HEK293 (cell line): ENCODE results near the gene PERM1.

Experiments
- CTCF ChIP-seq: fragments of 450-650 bp; formaldehyde crosslinking; IDR thresholded peaks from 2 replicates; pipeline ENCODE4 v1.5.1; 2016; ENCODE audit warnings: missing biosample characterization, missing genetic modification characterization
- SP3 ChIP-seq: fragments of 450-650 bp; formaldehyde crosslinking; IDR thresholded peaks from 2 replicates; pipeline ENCODE4 v1.5.1; 2016; ENCODE audit warnings: missing biosample characterization, missing genetic modification characterization
- TCF7L2 ChIP-seq: IDR thresholded peaks from 2 replicates; pipeline ENCODE4 v1.6.1; 2011; ENCODE audit warnings: low read depth, mild to moderate bottlenecking, inconsistent platforms, low read length, moderate library complexity, borderline replicate concordance
- TRIM28 ChIP-seq: IDR thresholded peaks from 2 replicates; pipeline ENCODE4 v1.6.1; 2011; ENCODE audit warnings: low read length, control low read depth, borderline replicate concordance
- ZNF138 ChIP-seq: fragments of 450-650 bp; formaldehyde crosslinking; IDR thresholded peaks from 2 replicates; pipeline ENCODE4 v1.5.1; 2016; ENCODE audit warnings: missing biosample characterization, missing genetic modification characterization, borderline replicate concordance
- ZNF184 ChIP-seq: fragments of 450-650 bp; IDR thresholded peaks from 2 replicates; pipeline ENCODE4 v1.5.1; 2018; ENCODE audit warnings: missing biosample characterization, mild to moderate bottlenecking, missing genetic modification characterization
- ZNF350 ChIP-seq: fragments of 450-650 bp; formaldehyde crosslinking; IDR thresholded peaks from 2 replicates; pipeline ENCODE4 v1.5.0; 2017; ENCODE audit warnings: missing biosample characterization, mild to moderate bottlenecking, missing genetic modification characterization
- ZNF585B ChIP-seq: fragments of 450-650 bp; formaldehyde crosslinking; IDR thresholded peaks from 2 replicates; pipeline ENCODE4 v1.5.1; 2016; ENCODE audit warnings: missing biosample characterization, missing genetic modification characterization
- ZNF621 ChIP-seq: fragments of 450-650 bp; formaldehyde crosslinking; IDR thresholded peaks from 2 replicates; pipeline ENCODE4 v1.5.1; 2017; ENCODE audit warnings: missing biosample characterization, missing genetic modification characterization
- ZNF629 ChIP-seq: fragments of 450-650 bp; formaldehyde crosslinking; IDR thresholded peaks from 2 replicates; pipeline ENCODE4 v1.5.1; 2017; ENCODE audit warnings: missing biosample characterization, missing genetic modification characterization
- ZNF792 ChIP-seq: fragments of 450-650 bp; formaldehyde crosslinking; IDR thresholded peaks from 2 replicates; pipeline ENCODE4 v1.5.1; 2016; ENCODE audit warnings: missing biosample characterization, missing genetic modification characterization
- TF ChIP-seq, protein P1 (sequence below): fragments of 450-650 bp; formaldehyde crosslinking; IDR thresholded peaks from 2 replicates; pipeline ENCODE4 v1.5.1; 2016; ENCODE audit warnings: missing biosample characterization, missing genetic modification characterization
- TF ChIP-seq, protein P2 (sequence below): fragments of 450-650 bp; formaldehyde crosslinking; IDR thresholded peaks from 2 replicates; pipeline ENCODE4 v1.5.1; 2016; ENCODE audit warnings: missing biosample characterization, missing genetic modification characterization
- TF ChIP-seq, protein P3 (sequence below): fragments of 450-650 bp; formaldehyde crosslinking; IDR thresholded peaks from 2 replicates; pipeline ENCODE4 v1.5.1; 2016; ENCODE audit warnings: missing biosample characterization, missing genetic modification characterization

- TF ChIP-seq CTCF (tag by site-specific recombination) (no peak), ZNF138 (tag by site-specific recombination) (no peak), ZNF792 (tag by site-specific recombination) (no peak), SP3 (tag by site-specific recombination) (peak; percentile 69), ZNF629 (tag by site-specific recombination) (no peak), TRIM28 (no peak), ZNF184 (tag by site-specific recombination) (no peak), ZNF585B (tag by site-specific recombination) (no peak), ZNF621 (no peak), ZNF350 (no peak), TCF7L2 (no peak)
- TF ChIP-seq, protein P1, sequence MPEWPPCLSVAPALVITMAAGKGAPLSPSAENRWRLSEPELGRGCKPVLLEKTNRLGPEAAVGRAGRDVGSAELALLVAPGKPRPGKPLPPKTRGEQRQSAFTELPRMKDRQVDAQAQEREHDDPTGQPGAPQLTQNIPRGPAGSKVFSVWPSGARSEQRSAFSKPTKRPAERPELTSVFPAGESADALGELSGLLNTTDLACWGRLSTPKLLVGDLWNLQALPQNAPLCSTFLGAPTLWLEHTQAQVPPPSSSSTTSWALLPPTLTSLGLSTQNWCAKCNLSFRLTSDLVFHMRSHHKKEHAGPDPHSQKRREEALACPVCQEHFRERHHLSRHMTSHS (tag by site-specific recombination) = no peak
- TF ChIP-seq, protein P2, sequence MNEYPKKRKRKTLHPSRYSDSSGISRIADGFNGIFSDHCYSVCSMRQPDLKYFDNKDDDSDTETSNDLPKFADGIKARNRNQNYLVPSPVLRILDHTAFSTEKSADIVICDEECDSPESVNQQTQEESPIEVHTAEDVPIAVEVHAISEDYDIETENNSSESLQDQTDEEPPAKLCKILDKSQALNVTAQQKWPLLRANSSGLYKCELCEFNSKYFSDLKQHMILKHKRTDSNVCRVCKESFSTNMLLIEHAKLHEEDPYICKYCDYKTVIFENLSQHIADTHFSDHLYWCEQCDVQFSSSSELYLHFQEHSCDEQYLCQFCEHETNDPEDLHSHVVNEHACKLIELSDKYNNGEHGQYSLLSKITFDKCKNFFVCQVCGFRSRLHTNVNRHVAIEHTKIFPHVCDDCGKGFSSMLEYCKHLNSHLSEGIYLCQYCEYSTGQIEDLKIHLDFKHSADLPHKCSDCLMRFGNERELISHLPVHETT = no peak
- TF ChIP-seq, protein P3, sequence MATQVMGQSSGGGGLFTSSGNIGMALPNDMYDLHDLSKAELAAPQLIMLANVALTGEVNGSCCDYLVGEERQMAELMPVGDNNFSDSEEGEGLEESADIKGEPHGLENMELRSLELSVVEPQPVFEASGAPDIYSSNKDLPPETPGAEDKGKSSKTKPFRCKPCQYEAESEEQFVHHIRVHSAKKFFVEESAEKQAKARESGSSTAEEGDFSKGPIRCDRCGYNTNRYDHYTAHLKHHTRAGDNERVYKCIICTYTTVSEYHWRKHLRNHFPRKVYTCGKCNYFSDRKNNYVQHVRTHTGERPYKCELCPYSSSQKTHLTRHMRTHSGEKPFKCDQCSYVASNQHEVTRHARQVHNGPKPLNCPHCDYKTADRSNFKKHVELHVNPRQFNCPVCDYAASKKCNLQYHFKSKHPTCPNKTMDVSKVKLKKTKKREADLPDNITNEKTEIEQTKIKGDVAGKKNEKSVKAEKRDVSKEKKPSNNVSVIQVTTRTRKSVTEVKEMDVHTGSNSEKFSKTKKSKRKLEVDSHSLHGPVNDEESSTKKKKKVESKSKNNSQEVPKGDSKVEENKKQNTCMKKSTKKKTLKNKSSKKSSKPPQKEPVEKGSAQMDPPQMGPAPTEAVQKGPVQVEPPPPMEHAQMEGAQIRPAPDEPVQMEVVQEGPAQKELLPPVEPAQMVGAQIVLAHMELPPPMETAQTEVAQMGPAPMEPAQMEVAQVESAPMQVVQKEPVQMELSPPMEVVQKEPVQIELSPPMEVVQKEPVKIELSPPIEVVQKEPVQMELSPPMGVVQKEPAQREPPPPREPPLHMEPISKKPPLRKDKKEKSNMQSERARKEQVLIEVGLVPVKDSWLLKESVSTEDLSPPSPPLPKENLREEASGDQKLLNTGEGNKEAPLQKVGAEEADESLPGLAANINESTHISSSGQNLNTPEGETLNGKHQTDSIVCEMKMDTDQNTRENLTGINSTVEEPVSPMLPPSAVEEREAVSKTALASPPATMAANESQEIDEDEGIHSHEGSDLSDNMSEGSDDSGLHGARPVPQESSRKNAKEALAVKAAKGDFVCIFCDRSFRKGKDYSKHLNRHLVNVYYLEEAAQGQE (tag by site-specific recombination) = no peak
Observed at GRCh38 chr1:966135-966703, 15.7 kb downstream of the PERM1 start, which contains the start of gene PLEKHN1.
